GF-D8 (cell line): ENCODE data around the gene CDKAL1.

Experiments
- DNase-seq: peaks from one replicate; lab custom pipeline; 2025; lab: John Stamatoyannopoulos, UW

Gene CDKAL1

DNA sequence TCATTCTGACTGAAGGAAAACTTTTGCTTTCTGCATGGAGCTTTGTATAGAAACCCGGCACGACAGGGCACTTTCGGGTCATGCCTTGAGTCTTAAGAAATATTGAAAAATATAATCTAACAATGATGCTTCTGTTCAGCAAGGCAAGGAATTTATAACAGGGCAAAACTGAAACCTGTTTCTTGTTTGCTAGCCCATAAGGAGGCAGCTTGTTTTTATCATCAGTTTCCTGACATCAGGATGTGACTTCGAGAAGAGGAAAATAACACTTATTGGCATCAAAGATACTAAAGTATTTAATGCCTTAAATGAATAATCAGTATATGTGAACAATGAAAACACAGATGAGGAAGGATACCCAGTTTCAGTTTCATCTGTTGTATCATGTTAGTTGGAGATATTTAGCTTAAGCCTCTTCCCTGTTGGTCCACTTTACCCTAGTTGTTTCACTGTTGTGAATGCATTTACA lies 146.5 kb downstream of the CDKAL1 start:
- DNase-seq, result no peak

DNA sequence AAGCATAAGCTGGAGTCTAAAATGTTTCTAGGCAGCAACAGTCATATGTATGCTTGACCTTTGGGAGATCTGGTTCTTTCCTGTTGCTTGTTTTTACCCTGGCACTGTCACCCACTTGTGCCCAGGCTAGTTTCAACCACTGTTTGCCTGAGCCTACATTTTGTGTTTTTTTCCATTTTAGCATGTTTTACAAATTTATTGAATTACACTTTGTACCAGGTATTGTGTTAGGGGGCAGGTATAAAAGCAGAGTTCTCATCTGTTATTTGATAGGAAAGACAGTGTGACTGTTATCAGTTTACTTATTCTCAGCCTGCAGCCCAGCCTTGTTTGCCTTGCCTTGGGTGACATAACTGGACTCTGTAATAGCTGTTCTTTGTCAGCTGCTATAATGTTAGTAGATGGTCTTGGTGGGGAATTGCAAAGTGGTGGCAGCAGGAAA lies 147.0 kb downstream of the CDKAL1 start:
- no peak for DNase-seq

DNA sequence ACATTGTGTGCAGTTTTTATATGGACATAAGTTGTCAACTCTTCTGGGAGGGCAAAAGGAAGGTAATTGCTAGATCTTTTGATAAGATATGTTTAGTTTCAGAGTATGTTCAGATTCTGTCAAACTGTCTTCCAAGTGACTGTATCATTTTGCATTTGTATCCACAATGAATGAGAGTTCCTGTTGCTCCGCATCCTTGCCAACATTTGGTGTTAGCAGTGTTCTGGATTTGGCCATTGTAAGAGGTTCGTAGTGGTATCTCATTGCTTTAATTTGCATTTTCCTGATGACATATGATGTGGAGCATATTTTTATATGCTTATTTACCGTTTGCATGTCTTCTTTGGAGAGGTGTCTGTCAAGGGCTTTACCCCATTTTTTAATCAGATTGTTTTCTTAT lies 150.2 kb downstream of the CDKAL1 start:
- DNase-seq, result no peak

DNA sequence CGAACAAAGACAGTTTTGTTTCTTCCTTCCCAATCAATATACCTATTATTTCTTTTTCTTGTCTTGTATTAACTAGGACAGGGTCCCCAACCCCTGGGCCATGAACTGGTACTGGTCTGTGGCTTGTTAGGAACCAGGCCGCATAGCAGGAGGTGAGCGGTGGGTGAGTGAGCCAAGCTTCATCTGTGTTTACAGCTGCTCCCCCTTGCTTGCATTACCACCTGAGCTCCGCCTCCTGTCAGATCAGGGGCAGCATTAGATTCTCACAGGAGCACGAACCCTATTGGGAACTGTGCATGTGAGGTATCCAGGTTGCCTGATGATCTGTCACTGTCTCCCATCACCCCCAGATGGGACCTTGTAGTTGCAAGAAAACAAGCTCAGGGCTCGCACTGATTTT lies 151.9 kb downstream of the CDKAL1 start:
- DNase-seq, result no peak

DNA sequence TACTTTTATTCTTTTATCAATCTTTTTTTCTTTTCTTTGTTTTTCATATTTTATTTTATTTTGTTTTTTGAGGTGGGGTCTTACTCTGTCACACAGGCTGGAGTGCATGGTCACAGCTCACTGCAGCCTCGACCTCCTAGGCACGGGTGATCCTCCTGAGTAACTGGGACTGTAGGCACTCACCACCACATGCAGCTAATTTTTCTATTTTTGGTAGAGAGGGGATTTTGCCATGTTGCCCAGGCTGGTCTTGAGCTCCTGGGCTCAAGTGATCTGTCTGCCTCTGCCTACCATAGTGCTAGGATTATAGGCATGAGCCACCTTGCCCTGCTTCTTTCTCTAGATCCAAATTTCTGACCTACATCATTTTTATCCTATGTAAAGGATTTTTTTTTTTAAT lies 153.2 kb downstream of the CDKAL1 start:
- DNase-seq, result no peak

DNA sequence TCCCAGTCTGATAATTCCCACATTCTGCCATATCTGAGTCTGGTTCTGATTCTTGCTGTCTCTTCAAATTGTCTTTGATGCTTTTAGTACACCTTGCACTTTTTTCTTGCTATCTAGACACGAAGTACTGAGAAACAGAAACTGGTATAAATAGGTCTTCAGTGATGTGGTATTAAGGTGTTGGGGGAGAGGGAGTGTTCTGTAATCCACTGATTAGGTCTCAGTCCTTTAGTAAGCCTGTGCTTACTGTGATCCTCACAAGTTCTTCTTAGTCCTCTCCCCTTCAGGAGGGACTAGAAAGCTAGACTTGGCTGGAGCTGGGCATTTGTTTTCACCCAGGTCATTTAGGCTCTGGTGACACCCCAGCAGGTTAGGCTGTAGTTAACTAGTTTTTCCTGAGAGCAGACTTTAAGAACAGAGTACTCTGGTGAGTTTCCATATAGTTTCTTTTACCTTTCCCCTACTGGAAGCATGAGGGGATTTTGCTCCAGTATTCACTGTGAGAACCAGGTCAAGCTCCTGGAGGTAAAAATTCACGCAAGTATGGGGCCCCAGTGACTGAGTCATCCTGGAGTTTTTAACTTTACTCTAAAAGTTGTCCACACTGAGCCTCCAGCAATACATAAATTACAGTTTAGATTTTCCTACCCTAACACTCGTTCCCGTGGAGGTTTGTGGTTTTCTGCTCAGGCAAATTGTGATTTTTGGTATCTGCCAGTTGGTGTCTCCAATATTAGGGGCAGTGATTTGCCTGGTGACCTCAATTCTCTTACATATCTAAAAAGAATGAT lies 154.6 kb downstream of the CDKAL1 start:
- no peak for DNase-seq

DNA sequence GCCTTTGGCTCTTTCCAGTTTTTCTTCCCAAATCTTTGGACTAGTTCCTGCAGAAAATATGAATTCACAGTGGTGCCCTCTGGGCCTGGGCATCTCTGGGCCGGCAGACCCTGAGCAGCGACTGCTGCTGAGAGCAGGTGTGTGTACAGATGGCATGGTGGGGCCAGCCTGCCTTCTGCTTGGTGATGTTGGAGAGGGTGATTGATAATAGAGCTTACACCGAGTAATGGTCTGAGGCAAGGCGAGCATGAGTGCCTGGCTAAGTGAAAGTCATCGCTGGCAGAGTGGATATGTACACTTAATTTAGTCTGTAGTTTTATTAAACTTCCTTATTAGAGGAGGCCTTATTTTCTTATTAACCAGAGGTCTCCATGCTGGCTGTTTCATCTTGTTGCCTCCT lies 156.9 kb downstream of the CDKAL1 start:
- DNase-seq, result no peak

DNA sequence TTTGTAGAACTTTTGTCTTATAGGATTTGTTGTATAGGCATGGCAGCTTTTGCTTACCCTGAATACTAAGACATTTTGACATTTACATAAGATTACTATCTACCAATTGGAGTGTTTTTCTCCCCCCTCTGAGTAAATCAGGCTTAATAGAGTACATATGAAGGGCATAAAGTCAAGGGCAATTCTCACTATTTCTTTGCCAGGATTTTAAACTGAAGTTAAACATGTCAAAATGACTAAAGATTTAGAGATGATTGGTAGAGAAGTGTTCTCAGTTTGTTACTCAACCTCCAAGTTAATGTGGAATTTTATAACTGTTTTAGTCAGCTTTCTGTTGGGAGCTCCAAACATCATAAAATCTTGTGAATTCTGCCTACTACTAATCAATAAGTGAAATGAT lies 157.8 kb downstream of the CDKAL1 start:
- no peak for DNase-seq

DNA sequence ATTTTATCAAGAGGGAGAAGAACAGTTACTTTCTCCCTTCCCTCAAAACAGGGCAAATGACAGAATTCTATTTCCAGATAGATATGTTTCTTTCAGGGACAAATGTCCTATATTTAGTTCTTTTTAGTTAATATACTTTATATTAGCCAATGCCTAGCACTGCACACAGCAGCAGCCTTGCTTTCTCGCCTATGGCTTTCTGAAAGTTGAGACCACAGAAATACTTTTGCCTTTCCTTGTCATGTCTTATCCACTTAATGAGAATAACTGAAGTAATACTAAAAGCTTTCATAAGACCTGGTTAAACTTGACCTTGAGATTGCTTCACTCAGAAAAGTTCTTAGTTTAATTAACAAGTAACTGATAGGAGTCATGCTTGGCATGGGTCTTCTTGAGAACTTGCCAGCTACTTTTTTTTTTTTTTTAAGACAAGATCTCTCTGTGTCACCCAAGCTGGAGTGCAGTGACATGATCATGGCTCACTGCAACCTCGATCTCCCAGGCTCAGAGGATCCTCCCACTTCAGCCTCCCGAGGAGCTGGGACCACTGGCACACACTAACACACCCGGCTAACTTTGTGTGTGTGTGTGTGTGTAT lies 159.3 kb downstream of the CDKAL1 start:
- DNase-seq, result no peak

DNA sequence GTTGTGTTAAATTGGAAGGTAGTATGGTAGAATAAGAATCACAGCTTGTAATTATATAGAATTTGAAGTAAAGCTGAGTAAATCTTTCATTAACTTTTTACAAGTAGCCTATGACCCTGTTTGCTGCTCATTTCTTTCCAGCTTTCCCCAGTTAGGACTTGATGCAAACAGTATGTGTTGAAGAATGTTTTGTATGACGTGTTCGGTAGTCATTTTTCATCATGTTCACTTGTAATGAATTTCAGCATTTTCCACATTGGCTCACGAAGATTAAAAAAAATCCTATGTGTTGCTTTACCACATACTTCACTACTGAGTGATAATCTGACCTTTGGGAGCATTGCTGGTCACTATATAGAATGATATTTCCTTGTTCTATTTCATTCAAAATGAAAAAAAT lies 162.4 kb downstream of the CDKAL1 start:
- DNase-seq, result no peak

DNA sequence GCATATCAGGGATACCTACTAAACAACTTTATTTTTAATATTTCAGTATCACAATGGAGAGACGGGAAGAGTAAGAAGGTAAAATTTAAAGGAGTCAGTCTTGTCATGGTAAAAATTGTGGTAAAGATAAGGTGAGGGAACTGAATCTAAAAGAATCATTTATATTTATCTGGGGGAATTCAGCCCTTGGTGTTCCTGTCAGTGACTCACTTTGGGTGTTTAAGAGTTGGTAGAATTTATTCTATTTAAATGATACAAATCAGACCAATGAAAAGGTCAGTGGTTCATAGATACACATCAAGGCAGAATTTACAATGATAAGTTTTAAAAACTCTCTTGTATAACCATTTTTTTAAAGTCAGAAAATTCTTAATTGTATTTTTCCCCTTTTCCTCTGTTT lies 164.4 kb downstream of the CDKAL1 start:
- DNase-seq, result no peak

DNA sequence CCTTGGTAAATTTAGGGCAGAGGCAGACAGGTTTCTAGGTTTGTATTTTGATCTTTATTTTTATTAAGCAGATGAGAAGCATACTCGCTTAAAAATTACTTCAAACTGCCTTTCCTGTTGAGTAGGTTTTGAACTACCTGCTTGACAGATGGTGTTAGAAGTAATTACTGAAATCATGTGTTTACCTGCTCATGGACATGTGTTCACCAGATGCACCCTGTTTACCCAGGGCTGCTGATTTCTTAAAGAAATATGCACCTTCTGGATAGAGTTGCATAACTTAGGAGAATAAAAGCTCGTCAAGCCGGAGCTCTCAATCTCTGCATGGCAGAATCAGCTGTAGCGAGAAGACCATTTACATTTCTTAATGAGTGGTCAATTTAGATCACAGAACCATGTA lies 165.1 kb downstream of the CDKAL1 start:
- no peak for DNase-seq

DNA sequence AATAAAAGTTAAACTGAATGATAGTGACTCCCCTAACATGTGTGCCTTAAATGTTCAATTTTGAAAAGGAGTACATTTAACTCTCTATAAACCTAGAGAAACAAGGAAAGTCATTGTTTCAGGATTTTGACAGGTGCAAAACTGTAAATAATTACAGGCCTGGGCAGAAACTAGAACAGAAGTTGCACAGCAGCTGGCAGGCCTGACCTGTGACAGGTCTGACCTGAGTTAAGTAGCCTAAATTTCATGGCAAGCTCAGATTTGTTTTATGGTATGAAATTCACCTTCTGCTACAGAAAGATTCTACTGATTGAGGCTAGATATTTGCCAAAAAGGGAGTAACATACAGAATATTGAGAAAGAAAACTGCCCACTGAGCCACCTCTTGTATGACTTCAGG lies 166.1 kb downstream of the CDKAL1 start:
- no peak for DNase-seq

DNA sequence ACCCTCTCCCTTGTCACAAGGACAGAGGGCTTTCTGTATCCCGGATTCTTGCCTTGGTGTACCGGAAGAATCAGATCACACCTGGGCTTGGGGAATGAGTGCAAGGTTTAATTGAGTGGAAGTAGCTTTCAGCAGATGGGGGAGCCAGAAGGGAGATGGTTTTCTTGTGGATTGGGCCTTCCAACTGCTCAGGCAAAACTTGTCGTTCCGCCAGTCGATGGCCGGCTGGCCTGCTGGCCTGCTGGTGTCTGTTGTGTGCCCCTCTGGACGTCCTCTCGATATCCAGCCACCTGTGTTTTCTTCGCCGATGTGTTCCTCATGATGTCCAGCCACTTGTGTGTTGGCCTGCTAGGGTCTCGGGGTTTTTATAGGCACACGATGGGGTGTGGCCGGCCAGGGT lies 168.1 kb downstream of the CDKAL1 start:
- DNase-seq, result no peak

DNA sequence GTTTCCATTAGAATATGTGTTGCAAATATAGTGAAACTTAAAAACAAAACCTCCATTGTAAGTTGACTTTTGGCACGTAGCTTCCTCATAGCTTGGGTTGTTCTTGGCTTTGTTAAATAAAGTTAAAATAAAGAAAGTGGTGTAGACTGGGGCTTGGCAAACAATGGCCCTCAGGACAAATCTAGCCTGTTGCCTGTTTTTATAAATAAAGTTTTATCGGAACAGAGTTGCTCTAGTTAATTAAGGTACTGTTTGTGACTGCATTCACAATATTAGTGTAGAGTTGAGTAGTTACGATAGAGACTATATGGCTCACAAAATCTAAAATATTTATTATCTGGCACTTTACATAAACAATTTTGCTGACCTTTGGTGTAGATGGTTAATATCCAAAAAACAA lies 168.8 kb downstream of the CDKAL1 start:
- DNase-seq, result no peak

DNA sequence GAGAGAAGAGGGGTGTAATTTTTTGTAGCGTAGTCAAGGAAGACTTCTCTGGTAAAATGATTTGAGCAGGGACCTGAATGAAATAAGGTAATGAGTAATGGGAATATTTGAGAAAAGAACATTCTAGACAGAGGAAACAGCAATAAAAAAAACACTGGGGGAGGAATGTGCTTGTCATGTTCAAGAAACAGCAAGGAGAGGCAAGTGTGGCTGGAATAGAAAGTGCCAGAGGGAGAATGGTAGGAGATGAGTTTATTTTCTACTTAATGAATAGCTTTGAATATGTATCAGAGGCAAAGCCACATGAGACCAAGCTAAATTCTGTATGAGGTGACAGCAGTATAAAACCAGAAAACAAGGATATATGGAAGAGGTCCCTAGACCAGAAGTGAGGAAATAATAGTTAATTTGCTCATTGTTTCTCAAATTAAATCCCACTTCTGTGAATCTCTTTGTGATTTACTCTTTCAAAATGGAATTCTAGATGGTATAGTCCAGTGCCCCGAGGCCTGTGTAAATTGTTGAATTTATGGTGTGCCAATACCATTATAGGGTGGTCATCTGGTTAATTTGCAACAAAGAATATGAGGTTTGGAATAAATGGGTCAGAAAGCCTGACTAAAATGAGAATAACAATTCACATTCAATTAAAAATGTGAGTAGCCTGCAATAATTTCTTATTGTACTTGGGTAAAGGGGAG lies 170.2 kb downstream of the CDKAL1 start:
- DNase-seq, result no peak

DNA sequence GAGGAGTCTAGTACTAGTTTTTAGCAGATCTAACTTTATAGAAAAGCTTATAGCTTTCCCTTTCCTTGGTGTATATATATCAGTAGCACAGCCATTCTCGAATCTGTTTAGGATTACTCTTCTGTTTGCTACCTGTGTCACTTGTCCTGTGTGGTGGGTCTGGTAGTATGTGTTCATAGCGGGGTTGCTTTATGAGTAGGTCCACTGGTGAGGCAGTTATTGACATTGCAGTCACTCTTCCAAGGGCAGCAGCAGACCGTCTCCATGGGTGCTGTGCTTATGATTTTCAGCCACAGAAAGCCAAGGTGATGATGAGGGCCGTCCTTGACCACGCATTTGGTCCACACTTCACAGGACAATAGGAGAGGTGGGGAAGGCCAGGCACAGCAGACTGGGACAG lies 171.5 kb downstream of the CDKAL1 start:
- DNase-seq, result no peak

DNA sequence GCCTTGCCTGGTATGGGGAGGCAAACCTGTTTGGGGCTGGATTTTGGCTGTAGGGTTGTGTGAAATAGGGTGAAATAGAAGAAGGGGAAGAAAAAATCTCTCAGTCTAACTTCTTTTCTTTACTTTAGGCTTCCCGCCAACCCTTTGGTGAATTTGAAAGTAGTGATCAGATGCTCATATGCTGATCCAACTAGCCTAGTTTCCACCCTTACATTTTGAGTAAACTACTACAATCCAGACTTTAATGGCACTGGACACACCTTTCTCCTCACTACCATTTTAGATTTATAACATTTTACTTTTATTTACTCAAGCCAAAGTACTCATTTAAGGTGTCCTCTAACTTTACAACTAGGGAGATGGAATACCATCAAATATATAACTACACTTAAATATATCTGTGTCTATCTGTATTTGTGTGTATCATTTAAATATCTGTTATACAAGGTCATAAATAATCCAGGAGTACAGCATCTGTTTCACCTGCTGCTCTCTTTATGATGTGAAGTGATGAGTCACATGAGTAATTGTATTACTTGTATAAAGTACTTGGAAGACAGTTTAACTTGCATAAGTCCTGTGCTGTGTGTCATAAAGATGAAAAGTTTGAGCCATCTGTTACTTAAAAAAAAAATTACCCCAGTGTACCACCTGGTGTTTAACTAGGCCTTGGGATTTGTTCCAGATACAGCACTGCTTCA lies 172.1 kb downstream of the CDKAL1 start:
- no peak for DNase-seq

DNA sequence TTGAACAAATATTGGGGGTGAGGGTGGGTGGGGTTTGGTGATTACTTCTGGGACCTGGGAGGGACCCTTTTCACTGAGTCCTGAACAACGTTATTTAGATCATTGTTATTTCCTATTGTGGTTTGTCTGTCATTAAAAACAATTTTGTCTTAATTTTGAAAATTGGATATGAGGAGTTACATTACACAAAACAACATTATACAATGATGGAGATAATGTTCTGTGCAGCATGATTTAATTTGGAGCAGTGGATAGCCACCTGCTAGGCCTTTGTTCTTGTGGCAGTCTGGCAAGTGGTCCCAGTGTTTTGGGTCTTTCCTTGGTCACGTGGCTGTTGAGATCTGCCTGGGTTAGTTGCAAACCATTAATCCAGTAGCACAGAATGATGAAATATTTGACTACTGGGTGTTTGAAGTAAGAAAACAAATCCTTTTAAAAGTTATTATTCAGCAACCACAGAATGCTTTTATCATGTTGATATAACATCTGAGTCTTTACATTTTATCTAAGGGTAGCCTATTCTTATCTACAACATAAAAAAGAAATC lies 172.8 kb downstream of the CDKAL1 start:
- DNase-seq, result no peak

DNA sequence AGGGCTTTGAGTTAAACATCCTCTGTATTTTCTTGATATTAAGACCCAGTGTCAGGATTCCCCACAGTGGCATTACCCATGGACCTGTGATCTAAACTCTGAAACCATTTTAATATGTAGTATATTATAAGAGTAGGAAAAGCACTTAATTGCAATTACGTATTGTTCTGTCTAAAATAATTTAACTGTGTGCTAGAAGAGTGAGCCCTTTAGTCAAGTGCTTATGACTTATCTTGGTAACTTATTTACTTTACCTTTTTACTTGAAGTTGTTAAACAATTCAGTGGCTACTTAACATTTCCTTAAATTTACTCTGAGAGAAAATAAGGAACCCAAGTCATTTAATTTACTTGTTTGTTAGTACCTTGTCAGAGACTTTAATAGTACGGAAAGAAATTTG lies 173.6 kb downstream of the CDKAL1 start:
- no peak for DNase-seq

DNA sequence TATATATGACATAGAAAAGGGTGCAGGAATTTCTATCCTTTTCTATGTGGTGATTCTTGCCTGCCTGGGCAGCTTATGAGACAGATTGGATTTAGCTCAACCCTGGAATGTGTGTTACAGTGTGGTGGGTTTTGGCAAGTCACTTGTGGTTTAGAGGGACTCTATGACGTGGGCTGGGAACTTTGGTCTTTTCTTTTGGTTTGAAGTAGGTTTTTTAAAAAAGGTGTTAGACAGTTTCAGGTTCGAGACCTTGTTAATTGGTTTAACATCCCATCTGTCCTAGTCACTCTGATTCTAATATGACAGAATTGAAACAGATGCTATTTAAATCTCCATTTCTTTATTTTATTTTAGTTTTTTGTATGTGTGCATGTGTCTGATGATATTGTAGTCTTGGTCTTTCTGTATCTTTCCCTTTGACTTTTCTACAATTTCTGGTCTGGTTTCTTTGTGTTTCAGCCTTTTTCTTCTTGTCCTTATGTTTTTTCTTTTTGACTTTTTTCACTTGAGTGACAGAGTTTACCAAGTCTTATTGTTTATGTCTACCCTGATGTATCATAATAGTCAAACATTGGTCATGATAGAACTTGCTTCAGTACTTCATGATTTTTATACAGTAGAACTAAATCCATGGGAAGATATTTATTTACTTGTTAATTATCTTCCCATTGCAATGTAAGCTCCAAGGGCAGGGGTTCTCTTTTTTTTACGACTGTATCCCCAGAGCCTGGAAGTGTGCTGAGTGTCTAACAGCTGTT lies 174.3 kb downstream of the CDKAL1 start:
- DNase-seq, result no peak

DNA sequence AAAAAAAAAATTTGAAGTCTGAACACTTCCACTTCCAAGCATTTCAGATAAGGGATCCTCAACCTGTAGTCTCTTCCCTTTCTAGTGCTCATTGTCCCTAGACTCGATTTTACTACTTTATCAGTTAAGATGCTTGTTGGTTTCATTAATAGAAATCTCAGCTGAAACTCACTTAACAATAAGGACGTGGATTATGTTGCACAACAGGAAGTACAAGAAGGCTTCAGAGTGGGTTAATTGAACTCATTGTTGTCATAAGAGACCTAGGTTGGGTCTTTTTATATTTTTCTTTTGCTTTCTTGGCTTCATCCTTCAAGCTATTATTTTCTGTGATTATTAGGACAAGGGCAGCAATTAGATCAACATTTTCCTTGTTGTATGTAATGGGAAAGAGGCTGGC lies 175.2 kb downstream of the CDKAL1 start:
- DNase-seq, result no peak
